CD4-positive, CD25-positive, alpha-beta regulatory T cell (primary cell): ENCODE measurements around the gene POU2F2. TPM values are rescaled to one million over a fixed set of nuclear protein-coding genes. Genes with fewer than 3 reads are reported as not detected.

Experiments used
- ATAC-seq, 2 donors: fragments of 150-1000 bp; cut with Tn5 transposase; one replicate each; pipeline ENCODE4 v1.10.0; 2021; ENCODE audit warnings: low read depth in 2 of 2, moderate number of reproducible peaks in 2 of 2, moderate library complexity in 1 of 2
- DNase-seq, 3 donors: peaks; one replicate each; pipeline versions ENCODE4 v3.0.0 to v3.0.0-alpha.2; 2012 to 2022; ENCODE audit warnings: mixed read lengths in 1 of 3
- H3K27ac ChIP-seq: one replicate; pipeline ENCODE4 v1.7.0; 2013; ENCODE audit warnings: mild to moderate bottlenecking, low read length; ENCODE audit not compliant: insufficient read depth, poor library complexity, severe bottlenecking
- H3K27me3 ChIP-seq: one replicate; pipeline ENCODE4 v1.7.0; 2013; ENCODE audit warnings: low read length; ENCODE audit not compliant: control insufficient read depth, insufficient read depth
- H3K36me3 ChIP-seq: one replicate; pipeline ENCODE4 v1.7.0; 2013; ENCODE audit warnings: mild to moderate bottlenecking, low read length, moderate library complexity; ENCODE audit not compliant: control insufficient read depth, insufficient read depth
- H3K4me1 ChIP-seq: 2 replicates; pipeline ENCODE4 v1.7.0; 2013; ENCODE audit warnings: mild to moderate bottlenecking, low read length; ENCODE audit not compliant: insufficient read depth, control insufficient read depth, poor library complexity, severe bottlenecking
- H3K4me3 ChIP-seq: one replicate; pipeline ENCODE4 v1.7.0; 2013; ENCODE audit warnings: low read depth, mild to moderate bottlenecking, low read length, moderate library complexity
- H3K9me3 ChIP-seq, 2 experiments: 1 replicate in 1 of 2; 2 replicates in 1 of 2; pipeline ENCODE4 v1.7.0; 2013; ENCODE audit warnings: low read length in 2 of 2, mild to moderate bottlenecking in 1 of 2, moderate library complexity in 1 of 2; ENCODE audit not compliant: control insufficient read depth in 2 of 2
- H3K27ac Mint-ChIP-seq, 3 donors: one replicate each; pipeline ENCODE4 v1.8.0; 2020 to 2022; ENCODE audit warnings: mild to moderate bottlenecking in 3 of 3, mixed read lengths in 3 of 3, moderate library complexity in 2 of 3
- H3K27me3 Mint-ChIP-seq: one replicate; pipeline ENCODE4 v1.8.0; 2022; ENCODE audit warnings: mild to moderate bottlenecking, mixed read lengths
- H3K36me3 Mint-ChIP-seq: one replicate; pipeline ENCODE4 v1.8.0; 2020; ENCODE audit warnings: mixed read lengths
- H3K4me1 Mint-ChIP-seq, 4 donors: one replicate each; pipeline ENCODE4 v1.8.0; 2020 to 2022; ENCODE audit warnings: mixed read lengths in 4 of 4, mild to moderate bottlenecking in 1 of 4
- H3K4me3 Mint-ChIP-seq, 4 donors: one replicate each; pipeline ENCODE4 v1.8.0; 2020 to 2022; ENCODE audit warnings: mild to moderate bottlenecking in 4 of 4, mixed read lengths in 4 of 4, moderate library complexity in 3 of 4
- H3K9me3 Mint-ChIP-seq, 7 donors: one replicate each; pipeline ENCODE4 v1.8.0; 2020 to 2022; ENCODE audit warnings: mixed read lengths in 7 of 7, mild to moderate bottlenecking in 3 of 7, moderate library complexity in 2 of 7
- polyA plus RNA-seq, 4 donors: library from polyadenylated mRNA; unstranded; fragments of 300-500 nt; fragmentation: Illumina TruSeq; gene quantifications; one replicate each; pipeline ENCODE4 v1.2.3, GENCODE V29; 2021
- total RNA-seq: library from RNA; stranded (reverse); gene quantifications from one replicate; pipeline ENCODE4 v1.2.3, GENCODE V29; 2022

The POU2F2 gene
- total and polyA plus RNA-seq, 5 donors from 2014 or later: 4.2 to 48.9 (median 7.2) TPM

DNA sequence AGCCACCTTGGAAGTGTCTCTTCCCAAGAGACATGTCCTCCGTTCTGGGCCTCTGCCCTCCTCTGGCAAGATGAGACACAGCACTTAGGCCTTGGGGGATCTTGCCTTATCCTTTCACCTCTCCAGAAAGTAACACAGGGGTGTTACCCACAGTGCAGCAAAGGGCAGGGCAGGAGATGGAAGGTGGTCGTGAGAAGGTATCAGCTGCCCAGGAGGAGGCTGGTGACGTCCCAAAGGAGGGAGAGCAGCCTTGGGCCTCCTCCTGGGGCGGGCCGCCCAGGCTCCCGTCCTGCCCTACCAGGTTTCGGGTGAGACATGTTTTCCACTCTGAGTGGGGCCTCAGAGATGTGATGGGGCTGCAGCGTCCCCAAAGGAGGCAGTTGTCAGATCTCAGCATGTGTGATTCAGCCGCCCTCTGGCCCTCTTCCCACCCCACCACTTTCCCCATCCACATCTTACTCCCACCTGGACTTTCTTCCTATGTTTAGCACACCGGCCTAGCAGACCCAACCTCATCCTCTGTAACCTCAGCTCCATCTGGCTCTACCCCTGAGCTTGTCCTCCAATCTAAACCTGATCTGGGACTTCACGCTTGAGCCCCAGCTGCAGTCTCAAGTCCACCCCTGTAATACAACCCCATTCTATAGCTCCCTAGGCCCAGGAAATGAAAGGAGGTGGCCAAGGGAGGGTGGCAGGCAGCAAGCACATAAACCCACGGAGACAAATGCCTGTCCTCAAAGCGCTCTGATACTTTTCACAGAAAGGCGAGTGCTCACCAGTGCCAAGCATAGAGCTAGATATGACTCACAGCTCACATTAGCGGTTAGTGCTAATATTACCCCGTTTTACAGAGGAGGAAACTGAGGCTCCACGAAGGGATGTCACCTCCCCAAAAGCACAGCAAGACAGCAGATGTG, 9.3 kb downstream of the POU2F2 start:
- H3K36me3 ChIP-seq: peaks cover 4% of the 10 kb centered on the region
- peaks cover 61% of the 10 kb centered on the region for H3K4me1 ChIP-seq
- H3K9me3 ChIP-seq: no peaks in the 10 kb centered on the region
- DNase-seq: peak; percentile 26 to 85 (median 28)
- H3K27ac ChIP-seq: peak overlapping the region; percentile 90
- H3K4me3 Mint-ChIP-seq: peak overlapping the region; percentile 59 to 93 (median 76)
- H3K9me3 Mint-ChIP-seq: no peaks in the 10 kb centered on the region
- ATAC-seq: peak; percentile 29 to 38
- no peaks in the 10 kb centered on the region for H3K27me3 Mint-ChIP-seq
- H3K27ac Mint-ChIP-seq: peak overlapping the region; percentile 94 to 100 (median 100)
- peak overlapping the region; percentile 70 for H3K4me3 ChIP-seq
- no peaks in the 10 kb centered on the region for H3K27me3 ChIP-seq
- H3K4me1 Mint-ChIP-seq: peaks cover 18 to 80% (median 48%) of the 10 kb centered on the region in 4 donors
- H3K36me3 Mint-ChIP-seq: peaks cover 24% of the 10 kb centered on the region

GRCh38 chr19:42121656-42122069, 10.6 kb downstream of the POU2F2 start:
- Mint-ChIP-seq H3K9me3 (no peaks in the 10 kb centered on the region), H3K27ac (peak overlapping the region; percentile 94 to 100 (median 98)), H3K36me3 (peaks cover 24% of the 10 kb centered on the region), H3K4me1 (peaks cover 13 to 69% (median 42%) of the 10 kb centered on the region in 4 donors), H3K4me3 (peak overlapping the region; percentile 70 to 93 (median 82)), H3K27me3 (no peaks in the 10 kb centered on the region)
- H3K27me3 ChIP-seq: no peaks in the 10 kb centered on the region
- peak overlapping the region; percentile 70 for H3K4me3 ChIP-seq
- ATAC-seq (peak; percentile 80 to 82), DNase-seq (peak; percentile 40 to 87 (median 72))
- peak overlapping the region; percentile 90 for H3K27ac ChIP-seq
- H3K4me1 ChIP-seq: peaks cover 53% of the 10 kb centered on the region
- H3K36me3 ChIP-seq: peaks cover 11% of the 10 kb centered on the region
- no peaks in the 10 kb centered on the region for H3K9me3 ChIP-seq

DNA sequence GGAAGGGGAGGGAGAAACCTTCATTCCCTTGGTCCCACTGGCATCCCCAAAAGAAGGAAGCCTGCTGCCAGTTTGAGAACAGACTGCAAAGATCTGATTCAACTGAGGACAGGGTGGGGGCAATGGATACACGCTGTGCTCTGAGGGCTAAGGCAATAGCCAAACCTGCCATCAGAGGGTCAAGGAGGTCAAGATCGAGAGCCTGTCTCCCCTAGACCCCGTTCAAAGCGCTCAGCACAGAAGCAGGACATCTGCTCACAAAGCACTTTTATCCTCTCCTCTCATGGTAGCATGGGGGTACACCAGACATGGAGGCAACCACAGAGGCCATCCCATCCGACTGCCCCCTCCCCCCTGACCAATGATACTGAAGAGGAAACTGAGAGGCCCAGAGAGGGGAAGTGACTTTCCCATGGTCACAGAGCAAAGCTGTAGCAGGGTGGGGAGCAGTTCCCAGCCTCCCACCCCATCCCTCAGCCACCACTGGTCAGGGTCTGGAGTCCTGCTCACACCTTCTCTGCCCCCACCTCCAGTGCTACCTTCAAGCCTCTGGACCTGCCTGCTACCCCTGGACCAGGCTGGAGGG, 11.1 kb downstream of the POU2F2 start:
- Histone ChIP-seq H3K4me1 (peaks cover 51% of the 10 kb centered on the region), H3K27me3 (no peaks in the 10 kb centered on the region), H3K27ac (peak overlapping the region; percentile 90), H3K36me3 (peaks cover 17% of the 10 kb centered on the region), H3K9me3 (no peaks in the 10 kb centered on the region), H3K4me3 (no peak overlapping the region)
- Mint-ChIP-seq H3K4me1 (peaks cover 13 to 64% (median 40%) of the 10 kb centered on the region in 4 donors), H3K27ac (peak overlapping the region; percentile 94 to 100 (median 98)), H3K36me3 (peaks cover 27% of the 10 kb centered on the region), H3K27me3 (no peaks in the 10 kb centered on the region), H3K9me3 (no peaks in the 10 kb centered on the region), H3K4me3 (peak overlapping the region; percentile 76 to 93 (median 82))
- DNase-seq (no peak), ATAC-seq (no peak)

DNA sequence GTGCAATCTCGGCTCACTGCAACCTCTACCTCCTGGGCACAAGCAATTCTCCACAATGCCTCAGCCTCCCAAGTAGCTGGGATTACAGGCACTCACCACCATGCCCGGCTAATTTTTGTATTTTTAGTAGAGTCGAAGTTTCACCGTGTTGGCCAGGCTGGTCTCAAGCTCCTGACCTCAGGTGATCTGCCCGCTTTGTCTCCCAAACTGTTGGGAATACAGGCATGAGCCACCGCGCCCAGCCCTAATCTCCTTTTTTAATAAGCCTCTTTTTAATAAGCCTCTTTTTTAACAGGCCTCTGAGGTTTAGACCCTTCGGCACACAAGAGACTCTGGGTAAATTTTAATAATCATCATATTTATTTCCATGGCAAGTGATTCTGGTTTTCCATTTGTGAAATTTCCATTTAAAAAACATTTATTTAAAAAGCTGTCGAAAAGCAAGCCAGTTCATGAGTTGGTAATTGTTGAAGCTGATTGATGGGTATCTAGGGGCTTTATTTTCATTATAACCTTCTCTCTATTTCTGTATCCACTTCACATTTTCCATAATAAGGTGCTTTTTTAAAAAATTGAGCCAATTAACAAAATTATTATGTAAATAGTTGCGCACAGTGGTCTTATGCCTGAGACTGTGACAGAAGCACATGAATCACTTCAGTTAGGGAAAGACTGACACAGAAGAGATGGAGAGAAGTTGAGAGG, 11.8 kb downstream of the POU2F2 start:
- Histone ChIP-seq H3K27me3 (no peaks in the 10 kb centered on the region), H3K4me3 (no peak overlapping the region), H3K27ac (peak overlapping the region; percentile 90), H3K36me3 (peaks cover 24% of the 10 kb centered on the region), H3K9me3 (no peaks in the 10 kb centered on the region), H3K4me1 (peaks cover 46% of the 10 kb centered on the region)
- Mint-ChIP-seq H3K4me3 (peak overlapping the region in 3 of 4 donors; percentile 29 to 76 (median 76)), H3K9me3 (no peaks in the 10 kb centered on the region), H3K27me3 (no peaks in the 10 kb centered on the region), H3K4me1 (peaks cover 13 to 62% (median 39%) of the 10 kb centered on the region in 4 donors), H3K36me3 (peaks cover 31% of the 10 kb centered on the region), H3K27ac (peak overlapping the region; percentile 94 to 100 (median 98))
- DNase-seq (no peak), ATAC-seq (no peak)

GRCh38 chr19:42117076-42117475, 15.2 kb downstream of the POU2F2 start:
- Histone ChIP-seq H3K36me3 (peaks cover 48% of the 10 kb centered on the region), H3K4me3 (no peak overlapping the region), H3K4me1 (peaks cover 12% of the 10 kb centered on the region), H3K27ac (no peak overlapping the region), H3K27me3 (no peaks in the 10 kb centered on the region), H3K9me3 (no peaks in the 10 kb centered on the region)
- ATAC-seq: no peak
- Mint-ChIP-seq H3K4me1 (peaks cover 6 to 37% (median 22%) of the 10 kb centered on the region in 4 donors), H3K36me3 (peaks cover 32% of the 10 kb centered on the region), H3K27me3 (no peaks in the 10 kb centered on the region), H3K9me3 (no peaks in the 10 kb centered on the region), H3K27ac (peak overlapping the region in 2 of 3 donors; percentile 27 to 75), H3K4me3 (no peak overlapping the region)
- DNase-seq: no peak

- Mint-ChIP-seq H3K27me3 (no peaks in the 10 kb centered on the region), H3K27ac (peak overlapping the region in 2 of 3 donors; percentile 57 to 75)
Observed at GRCh38 chr19:42116308-42117075, 15.8 kb downstream of the POU2F2 start.

GRCh38 chr19:42115705-42116104, 16.5 kb downstream of the POU2F2 start:
- peaks cover 58% of the 10 kb centered on the region for H3K36me3 ChIP-seq
- ATAC-seq: no peak
- H3K4me1 Mint-ChIP-seq: peaks cover 8 to 27% (median 20%) of the 10 kb centered on the region in 4 donors
- H3K27ac ChIP-seq: no peak overlapping the region
- peak overlapping the region in 1 of 4 donors; percentile 15 for H3K4me3 Mint-ChIP-seq
- peak overlapping the region in 2 of 3 donors; percentile 13 to 26 for H3K27ac Mint-ChIP-seq
- no peak for DNase-seq
- H3K9me3 Mint-ChIP-seq: no peaks in the 10 kb centered on the region
- no peaks in the 10 kb centered on the region for H3K4me1 ChIP-seq
- no peak overlapping the region for H3K4me3 ChIP-seq
- H3K27me3 ChIP-seq: no peaks in the 10 kb centered on the region
- H3K36me3 Mint-ChIP-seq: peaks cover 44% of the 10 kb centered on the region
- no peaks in the 10 kb centered on the region for H3K9me3 ChIP-seq
- no peaks in the 10 kb centered on the region for H3K27me3 Mint-ChIP-seq

More at GRCh38 chr19:42116308-42117075, 15.8 kb downstream of the POU2F2 start:
- DNase-seq (no peak), ATAC-seq (no peak)
- H3K36me3 Mint-ChIP-seq: peaks cover 36% of the 10 kb centered on the region
- H3K36me3 ChIP-seq: peaks cover 54% of the 10 kb centered on the region
- peak overlapping the region in 1 of 4 donors; percentile 15 for H3K4me3 Mint-ChIP-seq
- peaks cover 7% of the 10 kb centered on the region for H3K4me1 ChIP-seq
- no peaks in the 10 kb centered on the region for H3K9me3 ChIP-seq
- H3K27me3 ChIP-seq: no peaks in the 10 kb centered on the region
- peak overlapping the region; percentile 8 for H3K27ac ChIP-seq
- H3K4me1 Mint-ChIP-seq: peaks cover 6 to 31% (median 22%) of the 10 kb centered on the region in 4 donors
- H3K9me3 Mint-ChIP-seq: no peaks in the 10 kb centered on the region
- H3K4me3 ChIP-seq: no peak overlapping the region
